NCI-H510A treated with DMSO at 0.1 percent for 48 hours (cell line): ENCODE results near the gene GPATCH8.
"Not testable (repeated sequence)": the region's sequence is repeated elsewhere in the genome, so short reads cannot be mapped to it uniquely, and the experiment has no call there.

Experiments
- DNase-seq: peaks from one replicate; lab custom pipeline; 2025; lab: John Stamatoyannopoulos, UW

GPATCH8 gene

DNA sequence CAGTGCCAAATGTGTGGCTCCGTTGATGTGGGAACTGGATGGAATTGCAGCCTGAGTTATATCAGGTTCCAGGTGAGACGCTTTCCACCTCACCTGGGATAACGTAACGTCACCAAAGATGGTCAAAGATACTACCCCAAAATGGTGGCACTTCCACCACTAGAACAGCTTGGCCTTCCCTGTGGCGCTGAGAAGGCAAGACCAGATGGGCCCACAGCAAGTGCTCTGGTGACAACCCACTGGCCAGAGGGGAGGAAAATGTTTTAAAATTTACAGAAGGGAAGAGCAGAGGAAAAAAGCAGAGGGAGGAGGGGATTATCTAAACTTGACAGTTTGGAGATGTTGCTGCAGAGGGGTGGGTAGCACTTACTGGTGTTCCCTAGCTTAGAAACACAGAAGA is 106.3 kb downstream of the GPATCH8 start:
- no peak for DNase-seq

- DNase-seq = no peak
These were observed 108.4 kb downstream of the GPATCH8 start for GRCh38 chr17:44394833-44395232.

GRCh38 chr17:44394112-44394511 is 109.1 kb downstream of the GPATCH8 start:
- not testable (repeated sequence) for DNase-seq

GRCh38 chr17:44390250-44390870 is 112.8 kb downstream of the GPATCH8 start:
- DNase-seq = no peak

GRCh38 chr17:44389723-44390202 is 113.4 kb downstream of the GPATCH8 start:
- no peak for DNase-seq

- DNase-seq = no peak
These were observed 113.9 kb downstream of the GPATCH8 start, which contains the start of gene ITGA2B for GRCh38 chr17:44389281-44389680. ITGA2B (minus strand) TSS chr17:44389649; CDS start chr17:44389473, 176 bp downstream.

DNA sequence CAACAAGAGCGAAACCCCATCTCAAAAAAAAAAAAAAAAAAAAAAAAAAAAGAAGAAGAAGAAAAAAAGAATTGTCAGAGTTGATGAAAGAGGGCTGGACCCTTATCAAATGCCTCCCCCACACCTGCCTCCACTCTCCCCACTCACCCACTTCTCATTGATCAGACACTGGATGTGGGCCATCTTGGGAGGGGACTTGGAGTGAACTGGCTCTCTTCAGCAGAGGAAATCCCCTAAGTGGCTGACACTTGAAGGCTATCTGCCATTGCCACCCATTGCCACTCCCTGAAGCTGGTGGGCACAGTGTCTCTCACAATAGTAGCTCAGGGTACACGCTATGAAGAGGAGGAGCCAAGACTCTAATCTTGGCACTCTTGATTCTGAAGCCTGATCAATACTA is 115.4 kb downstream of the GPATCH8 start:
- no peak for DNase-seq

GRCh38 chr17:44386182-44386525 is 117.1 kb downstream of the GPATCH8 start:
- DNase-seq = no peak

- DNase-seq = peak; percentile 80
These were observed 117.7 kb downstream of the GPATCH8 start for GRCh38 chr17:44385287-44386181.

DNA sequence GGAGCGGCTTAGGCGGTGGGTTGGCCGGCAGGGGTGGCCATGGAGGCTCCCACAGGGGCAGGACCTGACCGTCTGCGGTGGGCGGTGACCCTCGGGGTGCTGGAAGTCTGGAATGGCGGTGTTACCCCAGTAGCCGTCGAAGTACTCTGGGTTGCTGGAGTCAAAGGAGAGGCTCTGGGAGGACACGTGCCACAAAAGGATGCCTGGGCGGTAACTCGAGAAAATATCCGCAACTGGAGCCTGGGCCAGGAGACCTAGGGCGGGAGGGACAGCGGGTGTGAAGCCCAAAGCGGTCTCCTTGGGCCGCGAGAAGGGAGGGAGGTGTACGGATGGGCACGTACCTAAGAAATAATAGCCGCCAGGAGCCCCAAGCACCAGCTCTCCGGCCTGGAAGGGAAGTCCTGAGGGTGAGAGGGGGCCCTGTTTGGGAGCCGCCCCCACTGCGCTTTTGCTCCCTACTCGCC is 118.4 kb downstream of the GPATCH8 start:
- no peak for DNase-seq

- DNase-seq = no peak
These were observed 118.9 kb downstream of the GPATCH8 start for GRCh38 chr17:44384281-44384822.

DNA sequence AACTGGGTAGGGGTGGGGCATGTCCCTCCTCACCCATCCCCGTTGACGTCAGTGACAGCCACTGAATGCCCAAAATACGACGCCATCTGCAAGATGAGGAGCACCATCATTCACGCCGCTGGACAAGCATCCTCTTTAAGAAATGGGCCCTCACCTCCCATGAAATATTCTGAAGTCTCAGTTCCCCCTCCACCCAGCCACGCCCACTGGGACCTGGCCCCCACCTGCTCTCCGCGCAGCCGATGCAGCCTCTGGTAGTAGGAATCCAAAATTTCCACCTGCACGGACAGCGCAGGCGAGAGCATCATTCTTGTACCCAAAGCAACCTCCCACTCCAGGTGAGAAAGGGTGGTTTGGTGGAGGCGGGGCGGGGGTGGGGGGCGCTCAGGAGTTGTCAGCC is 119.3 kb downstream of the GPATCH8 start:
- DNase-seq = no peak

DNA sequence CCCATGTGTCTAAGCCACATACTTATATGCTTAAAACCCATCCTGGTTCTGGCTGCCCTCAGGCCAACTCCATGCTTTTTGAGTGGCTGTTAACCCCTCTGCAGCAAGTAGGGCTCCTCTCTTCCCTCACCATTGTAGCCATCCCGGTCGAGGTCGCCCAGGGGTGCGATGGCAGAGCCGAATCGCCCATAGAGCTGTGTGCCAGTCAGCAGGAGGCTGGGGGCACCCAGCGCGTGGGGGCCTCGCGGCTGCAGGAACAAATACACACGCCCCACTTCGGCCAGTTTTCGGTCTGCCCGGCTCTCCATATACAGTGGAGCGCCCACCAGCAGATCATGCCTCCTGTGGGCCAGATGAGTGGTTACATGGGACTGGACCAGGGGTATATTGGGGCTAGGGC is 119.8 kb downstream of the GPATCH8 start:
- DNase-seq = no peak

DNA sequence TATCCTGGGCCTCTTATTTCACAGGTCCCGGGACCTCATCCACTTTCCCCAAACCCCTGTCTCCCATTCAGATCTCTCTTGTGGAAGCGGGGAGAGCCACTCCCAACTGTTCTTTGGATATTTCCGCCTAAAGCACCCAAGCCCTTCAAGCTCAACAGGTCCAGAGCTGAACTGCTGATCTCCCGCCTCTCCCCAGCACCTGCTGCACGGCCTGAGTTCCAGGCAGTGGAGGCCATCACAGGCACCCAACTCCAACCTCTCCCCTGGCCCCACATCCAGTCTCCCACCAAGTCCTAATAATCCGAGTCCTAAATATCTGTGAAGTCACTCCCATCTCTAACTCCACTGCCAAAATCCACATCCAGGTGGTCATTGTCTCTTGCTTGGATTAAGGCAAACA is 120.3 kb downstream of the GPATCH8 start:
- DNase-seq = no peak

DNA sequence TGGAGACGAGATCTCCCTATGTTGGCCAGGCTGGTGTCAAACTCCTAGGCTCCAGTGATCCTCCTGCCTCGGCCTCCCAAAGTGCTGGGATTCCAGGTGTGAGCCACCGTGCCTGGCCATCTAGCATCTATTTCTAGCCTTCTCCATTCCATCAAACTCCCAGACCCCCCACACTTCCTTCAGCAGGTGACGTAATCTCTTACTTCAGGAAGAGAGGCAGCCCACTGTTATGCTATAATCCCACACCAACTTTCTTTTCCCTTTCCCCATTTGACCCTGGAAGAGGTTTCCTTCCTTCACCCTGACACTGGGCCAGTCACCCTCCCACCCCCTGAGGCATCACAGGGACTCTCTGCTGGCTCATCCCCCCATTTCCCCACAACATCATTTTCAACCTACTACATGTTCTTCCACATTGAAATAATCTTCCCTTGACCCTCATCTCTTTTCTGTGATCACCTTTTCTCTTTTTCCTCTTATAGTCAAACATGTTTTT is 121.3 kb downstream of the GPATCH8 start:
- DNase-seq = no peak

- DNase-seq = no peak
These were observed 122.4 kb downstream of the GPATCH8 start for GRCh38 chr17:44380767-44381166.

GRCh38 chr17:44379887-44380286 is 123.3 kb downstream of the GPATCH8 start:
- DNase-seq = no peak

GRCh38 chr17:44378171-44378705 is 125.0 kb downstream of the GPATCH8 start:
- no peak for DNase-seq

GRCh38 chr17:44376779-44377178 is 126.4 kb downstream of the GPATCH8 start:
- no peak for DNase-seq

DNA sequence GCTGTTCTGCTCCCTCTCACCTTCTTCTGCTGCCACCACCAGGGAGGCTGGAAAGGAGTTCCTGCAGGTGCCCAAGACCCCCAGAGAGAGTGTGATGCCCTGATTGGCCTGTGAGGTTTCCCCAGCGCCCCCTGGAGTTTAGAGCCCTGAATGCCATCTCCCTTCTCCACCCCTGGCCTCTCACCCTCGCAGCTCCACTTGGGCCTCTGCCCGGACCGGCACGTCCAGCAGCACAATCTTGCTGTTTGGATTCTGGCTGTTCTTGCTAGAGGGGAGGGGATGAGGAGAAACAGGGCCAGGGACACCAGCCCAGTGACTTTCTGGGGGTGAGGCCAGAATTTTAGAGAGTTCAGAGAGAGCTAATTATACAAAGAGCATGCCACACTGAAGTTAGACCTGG is 127.1 kb downstream of the GPATCH8 start:
- no peak for DNase-seq

GRCh38 chr17:44375196-44376017 is 127.8 kb downstream of the GPATCH8 start:
- no peak for DNase-seq
